Ecto neural progenitor cell (in vitro differentiated cells): ENCODE results near the gene LINC01488.

Experiments used
- DNase-seq: peaks from one replicate; pipeline ENCODE4 v3.0.0-alpha.2; 2018; ENCODE audit warnings: low spot score

LINC01488 gene

DNA sequence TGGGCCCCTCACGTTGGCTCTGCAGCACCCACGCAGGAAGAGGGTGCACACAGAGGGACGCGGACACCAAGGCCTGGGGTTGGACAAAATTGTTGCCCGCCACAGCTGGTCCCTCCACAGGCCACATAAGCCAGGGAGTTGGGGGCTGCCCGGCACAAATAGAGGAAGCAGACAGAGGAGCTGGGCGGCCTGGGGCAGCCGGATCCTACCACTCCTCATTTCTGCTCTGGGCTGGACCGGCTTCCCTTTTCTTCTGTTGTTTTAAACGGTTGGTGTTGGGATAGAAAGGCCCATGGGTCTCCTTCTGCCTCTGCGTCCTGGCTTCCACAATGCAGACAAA lies 36.4 kb upstream of the LINC01488 start:
- DNase-seq, result no peak

DNA sequence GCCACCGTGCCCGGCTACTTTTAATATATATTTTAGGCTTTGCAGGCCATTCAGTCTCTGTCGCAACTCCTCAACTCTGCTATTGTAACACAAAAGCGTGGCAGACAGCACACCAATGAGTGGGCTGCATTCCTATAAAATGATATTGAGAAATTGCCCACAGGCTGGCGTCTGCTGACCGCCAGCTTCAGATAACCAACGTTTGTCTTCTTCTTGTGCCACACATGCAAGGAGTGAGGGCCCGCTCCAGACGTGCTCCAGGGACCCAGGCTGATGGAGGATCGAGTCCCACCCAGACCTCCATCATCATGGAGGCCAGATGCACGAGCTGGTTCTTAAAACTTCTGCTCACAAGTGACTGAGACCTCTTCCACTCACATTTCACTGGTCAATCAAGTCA lies 35.4 kb upstream of the LINC01488 start:
- DNase-seq, result no peak

DNA sequence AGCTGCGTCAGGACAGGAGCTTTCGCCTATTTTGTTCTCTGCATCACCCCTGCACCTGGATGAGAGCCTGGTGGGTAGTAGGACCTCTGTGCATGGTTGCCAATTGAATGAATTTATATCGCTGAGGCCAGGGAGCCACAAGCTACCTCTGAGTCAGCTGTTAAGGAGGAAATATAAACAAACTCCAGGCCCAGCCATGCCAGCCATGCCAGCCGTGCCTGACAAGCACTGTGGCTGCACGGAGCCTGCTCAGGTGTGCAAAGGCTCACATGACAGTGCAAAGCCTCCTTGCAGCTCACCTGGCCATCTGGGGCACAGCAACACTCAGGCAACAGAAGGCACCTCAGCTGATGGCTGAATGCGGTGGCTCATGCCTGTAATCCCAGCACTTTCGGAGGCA lies 33.7 kb upstream of the LINC01488 start:
- DNase-seq, result no peak

DNA sequence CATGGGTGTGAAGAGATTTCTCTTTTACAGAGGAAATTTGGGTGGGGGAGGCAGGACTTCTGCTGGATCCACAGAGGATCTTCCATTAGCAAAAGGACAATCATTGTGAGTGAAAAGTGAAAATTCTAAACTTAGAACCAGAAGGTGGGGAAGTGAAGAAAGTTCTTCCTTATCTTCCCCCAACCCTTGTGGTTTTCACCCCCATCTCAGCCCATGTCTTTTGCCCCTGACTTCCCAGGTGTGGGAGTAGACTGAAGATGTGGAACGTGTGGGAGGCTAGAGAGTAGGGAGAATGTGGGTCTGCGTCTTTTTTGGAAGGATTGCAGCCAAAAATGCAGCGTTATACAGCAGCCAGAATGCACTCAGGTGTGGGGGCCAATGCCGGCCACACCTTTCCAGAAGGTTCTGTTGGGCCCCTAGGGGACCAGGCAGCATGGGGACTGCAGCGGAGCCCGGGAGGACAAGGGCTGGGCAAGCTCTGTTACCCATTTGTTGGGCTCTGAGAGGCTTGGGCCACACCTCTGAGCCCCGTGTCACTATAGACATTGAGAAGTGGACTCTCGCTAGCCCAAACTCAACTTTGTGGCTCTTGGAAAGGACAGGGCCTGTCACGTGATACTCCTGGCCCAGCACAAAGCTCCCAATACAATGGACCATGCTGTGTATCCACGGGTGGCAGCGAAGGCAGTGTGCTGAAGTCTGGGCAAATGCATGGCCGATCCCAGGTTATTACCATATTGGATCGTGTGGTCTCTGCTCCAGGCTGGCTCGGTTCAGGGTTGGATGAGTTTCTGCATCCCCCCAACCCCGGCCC lies 32.8 kb upstream of the LINC01488 start:
- no peak for DNase-seq

DNA sequence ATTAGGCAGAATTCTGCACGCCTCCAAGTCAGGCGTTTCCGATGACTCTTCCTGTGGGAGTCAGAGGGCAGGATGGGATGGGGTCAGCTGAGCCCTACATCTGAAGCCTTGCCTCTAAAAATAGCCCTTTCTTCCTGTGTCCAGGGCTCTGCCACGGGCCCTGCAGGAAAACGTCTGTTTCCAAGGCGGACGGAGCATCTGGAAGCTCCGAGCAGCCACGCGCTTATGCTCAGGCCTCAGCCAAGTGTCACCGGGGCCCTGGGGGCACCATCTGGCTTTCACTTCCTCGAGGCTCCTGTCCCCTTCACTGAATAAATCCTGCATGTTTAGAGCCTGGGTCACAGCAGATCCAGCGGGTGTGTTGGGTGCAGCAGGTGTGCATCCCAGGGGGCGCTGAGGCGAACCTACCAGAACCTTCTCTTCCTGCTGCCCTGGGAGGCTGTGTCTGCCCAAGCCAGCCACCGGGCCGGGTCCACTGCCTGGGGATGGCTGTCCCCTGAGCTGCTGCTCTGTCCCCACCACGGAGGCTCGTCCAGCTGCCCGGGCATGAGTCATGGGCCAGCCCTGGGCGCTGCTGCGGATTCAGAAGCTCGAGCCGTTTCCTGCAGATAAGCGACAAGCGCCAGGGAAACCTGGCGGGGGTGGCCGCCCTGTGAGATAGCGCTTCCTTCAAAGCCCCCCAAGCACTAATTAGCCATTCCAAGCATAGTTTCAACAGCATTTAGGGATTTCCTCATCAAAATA lies 32.0 kb upstream of the LINC01488 start:
- no peak for DNase-seq

DNA sequence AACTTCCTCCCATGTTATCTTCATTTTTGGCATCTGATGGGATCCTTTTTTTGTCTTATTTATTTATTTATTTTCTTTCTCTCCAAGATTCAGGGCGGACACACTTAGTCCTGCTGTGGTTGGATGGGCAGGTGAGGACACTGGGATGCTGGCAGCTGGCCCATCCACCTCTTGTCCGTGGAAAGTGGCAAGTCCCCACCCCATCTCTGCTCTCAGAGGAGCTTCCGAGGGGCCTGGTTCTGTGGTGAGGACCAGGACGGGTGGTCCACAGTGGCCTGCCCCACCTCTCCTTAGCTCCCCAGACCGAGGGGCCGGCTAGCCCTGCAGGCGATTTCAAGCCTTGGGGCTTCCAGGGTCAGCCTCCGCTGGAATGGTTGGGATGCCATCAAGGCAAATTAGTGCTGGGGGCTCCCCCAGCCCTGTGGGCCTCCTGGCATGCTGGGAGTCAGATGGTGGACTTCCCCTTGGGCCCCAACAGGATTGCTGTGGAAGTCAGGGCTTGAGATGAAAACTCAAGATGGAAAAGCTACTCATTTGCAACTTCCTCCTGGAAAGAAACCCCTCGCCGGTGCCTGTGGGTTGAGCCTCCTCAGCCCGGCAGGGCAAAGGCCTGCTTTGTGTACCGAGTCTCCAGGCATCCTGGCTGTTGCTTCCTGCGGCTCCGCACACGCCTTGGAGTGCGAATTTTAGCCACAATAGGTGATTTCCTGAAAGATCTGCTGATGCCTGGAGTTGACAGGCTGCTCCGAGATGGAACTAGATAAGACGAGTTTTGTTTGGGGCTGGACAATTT lies 31.2 kb upstream of the LINC01488 start:
- DNase-seq, result no peak

DNA sequence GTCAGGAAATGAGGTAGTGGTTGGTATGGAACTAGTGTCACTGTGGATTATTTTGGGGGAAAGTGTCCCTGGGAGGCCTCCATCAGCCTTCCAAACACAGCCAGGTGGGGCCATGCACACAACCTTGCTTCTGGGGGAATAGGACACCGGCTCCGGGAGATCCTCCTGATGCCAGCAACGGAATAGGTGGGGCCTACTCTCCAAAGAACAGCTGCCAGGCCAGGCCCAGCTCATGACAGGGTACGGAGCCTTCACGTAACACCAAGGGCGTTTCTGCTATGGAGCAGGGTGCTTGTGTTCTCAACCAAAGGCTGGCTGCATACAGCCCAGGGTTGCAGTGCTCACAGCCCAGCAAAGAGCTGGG lies 30.6 kb upstream of the LINC01488 start:
- no peak for DNase-seq

DNA sequence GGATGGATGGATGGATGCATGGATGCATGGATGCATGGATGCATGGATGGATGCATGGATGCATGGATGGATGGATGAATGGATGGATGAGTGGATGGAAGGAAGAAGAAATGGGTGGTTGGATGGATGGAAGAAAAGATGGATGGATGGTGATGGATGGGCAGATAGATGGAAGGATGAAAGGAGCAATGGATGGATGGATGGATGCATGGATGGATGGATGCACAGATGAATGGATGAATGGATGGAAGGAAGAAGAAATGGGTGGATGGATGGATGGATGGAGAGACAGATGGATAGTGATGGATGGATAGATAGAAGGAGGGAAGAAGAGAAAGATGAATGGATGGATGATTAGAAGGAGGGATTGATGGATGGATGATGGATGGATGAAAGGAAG lies 30.2 kb upstream of the LINC01488 start:
- DNase-seq, result no peak

DNA sequence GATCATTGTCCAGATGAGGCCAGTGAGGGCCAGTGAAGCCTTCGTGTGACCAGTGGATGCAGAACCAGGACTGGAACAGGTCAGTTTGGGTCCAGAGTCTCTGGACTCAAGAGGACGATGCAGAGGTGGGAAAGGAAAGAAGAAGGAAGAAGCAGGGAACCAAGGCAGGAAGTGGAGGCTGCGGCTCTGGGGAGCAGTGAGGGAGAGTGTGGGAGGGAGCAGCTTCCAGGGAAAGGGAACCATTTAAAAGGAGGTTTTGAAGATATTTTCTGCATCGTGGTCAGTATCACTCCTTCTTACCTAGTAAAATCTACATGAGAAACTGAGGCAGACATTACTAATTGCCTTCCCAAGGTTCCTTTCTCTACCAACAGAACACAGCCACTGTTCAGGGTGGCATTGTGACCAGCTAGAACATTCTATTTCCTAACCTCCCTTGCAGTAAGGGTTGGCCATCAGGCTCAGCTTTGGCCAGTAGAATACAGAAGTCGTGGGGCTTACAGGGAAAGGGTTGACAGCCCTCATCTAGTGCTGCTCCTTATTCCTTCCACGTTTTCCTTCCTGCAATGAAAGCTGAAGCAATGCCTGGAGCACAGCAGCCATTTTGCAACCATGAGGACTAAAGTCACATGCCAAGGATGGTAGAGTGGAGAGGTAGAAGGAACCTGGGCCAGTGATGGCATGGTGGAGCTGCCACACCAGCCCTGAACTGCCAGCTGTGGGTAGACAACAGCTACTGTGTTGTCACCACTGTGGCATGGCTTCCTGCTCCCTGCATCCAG lies 29.1 kb upstream of the LINC01488 start:
- DNase-seq, result no peak

DNA sequence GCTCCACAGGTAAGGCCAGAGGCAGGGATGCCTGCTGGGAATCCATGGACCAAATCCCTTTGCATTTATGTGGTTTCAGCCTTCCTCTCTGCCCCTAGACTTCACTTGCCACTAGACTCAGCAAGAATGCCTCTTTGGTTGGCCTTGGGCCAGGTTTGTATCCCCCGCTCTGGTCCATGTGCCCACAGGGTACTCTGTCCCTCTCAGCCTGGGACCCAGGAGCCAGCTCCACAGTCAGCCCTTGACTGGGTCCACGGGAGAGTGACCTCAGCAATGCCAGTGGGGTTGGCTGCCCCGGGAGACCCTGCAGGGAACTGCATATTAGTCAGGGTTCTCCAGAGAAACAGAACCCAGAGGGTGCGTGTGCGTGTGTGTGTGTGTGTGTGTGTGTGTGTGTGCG lies 28.3 kb upstream of the LINC01488 start:
- DNase-seq, result no peak

DNA sequence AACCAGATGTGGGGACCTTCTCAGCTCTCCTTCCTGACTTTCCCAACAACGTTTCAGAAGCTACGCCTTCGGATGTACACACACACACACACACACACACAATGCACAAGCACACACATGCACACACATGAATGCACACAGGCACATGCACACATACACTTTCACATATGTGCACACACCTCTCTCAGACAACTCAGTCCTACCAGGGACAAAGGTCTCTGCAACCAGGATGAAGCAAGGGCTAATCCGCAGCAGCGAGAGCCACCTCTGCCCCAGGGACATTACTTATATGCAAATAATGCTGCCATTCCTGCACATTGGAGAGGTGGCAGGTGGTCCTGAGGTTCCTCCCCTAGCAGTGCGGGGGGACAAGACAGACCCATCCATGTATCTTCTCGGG lies 27.4 kb upstream of the LINC01488 start:
- DNase-seq, result no peak

DNA sequence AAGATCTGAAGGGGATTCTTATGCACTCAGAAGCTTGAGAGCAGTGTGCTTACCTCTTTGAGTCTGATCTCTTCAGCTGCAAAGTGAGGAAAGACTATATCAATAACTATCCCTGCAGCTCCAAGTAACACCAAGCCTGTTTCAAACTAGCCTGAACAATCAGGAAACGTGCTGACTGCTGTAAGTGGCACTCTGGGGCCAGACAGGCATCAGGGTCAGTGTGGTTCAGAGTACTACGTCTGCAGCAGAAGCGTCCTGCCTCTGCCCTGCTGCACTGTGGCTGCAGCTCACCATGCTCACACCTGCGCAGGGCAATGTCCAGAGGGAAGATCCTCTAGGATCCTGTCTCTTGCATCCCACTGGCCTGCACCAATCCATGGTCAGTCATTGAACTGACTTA lies 25.5 kb upstream of the LINC01488 start:
- no peak for DNase-seq

DNA sequence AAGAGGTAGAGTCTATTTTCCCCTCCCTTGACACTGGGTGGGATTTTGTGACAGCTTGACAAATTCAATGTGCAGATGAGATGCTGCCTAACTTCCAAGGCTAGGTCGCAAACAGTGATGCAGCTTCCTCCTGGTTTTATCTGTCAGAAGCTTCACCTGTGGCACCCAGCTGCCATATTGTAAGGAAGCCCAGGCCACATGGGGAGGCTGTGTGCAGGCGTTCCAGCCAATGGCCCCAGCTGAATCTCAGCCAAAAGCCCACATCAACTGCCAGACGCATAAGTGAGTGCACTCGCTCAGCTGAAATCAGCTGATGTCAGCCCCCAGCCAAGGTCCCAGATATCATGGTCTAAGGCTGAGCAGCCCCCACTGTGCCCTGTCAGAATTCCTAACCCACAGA lies 24.8 kb upstream of the LINC01488 start:
- no peak for DNase-seq

DNA sequence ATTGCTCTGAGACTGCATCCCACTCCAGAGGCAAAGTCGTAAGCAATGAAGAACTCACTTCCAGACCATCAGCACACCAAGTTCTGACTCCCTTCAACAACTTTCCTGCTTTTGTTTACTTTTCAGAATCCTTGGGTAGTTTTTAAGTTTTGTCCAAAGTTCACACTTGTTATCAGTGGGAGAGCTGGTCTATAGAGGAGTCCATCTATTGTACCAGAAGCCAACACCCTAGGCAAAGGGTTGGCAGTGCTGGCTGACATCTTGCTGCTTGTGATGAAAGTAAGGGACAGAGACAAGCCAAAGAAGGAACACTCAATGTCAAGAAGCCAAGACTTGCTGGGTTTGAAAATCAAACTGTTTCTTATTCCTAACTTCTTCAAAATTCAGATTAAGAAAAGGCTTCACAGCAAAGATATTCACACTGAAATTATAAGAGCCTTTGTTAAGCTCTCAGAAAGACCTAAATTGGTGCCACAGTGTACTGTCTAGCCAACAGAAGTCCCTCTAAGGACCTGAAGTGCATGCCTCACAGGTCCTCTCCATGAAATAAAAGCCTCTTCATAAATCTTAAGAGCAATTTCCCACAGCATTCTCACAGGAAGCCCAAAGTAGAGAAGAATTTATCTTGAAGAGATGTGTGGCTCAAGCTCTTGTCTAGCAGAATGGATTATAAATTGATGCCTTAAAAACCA lies 21.5 kb upstream of the LINC01488 start:
- no peak for DNase-seq

DNA sequence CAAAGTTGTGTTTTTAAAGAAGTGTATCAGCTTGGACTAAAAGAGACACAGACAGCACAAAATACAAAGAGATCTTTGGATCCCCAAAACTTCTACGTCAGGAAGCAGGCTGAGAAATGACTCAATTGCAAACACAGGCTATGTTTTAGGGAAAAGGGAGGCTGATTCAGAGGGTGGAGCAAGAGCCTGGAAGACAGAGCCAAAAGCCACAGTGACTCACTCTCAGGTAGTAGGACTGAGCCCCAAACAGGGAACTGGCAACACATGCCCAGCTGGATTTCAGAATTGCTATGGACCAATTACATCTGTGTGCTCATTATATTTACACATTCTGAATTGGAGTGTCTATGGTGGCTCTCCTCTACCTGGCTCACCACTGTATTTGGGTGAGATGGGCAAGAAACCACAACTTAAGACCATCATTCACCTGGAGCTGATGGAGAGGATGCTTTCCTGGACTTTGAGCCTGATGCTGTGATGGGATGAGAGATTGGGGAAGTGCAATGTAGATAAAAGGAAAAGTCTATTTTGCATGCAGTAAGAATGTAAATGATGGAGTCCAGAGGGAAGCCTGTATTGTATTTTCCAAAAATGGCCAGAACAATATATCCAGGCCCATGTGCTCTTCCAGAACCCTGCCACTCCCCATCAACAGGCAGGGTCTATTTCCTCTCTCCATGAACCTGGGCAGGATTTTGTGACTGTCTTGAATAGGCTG lies 20.8 kb upstream of the LINC01488 start:
- DNase-seq, result no peak

DNA sequence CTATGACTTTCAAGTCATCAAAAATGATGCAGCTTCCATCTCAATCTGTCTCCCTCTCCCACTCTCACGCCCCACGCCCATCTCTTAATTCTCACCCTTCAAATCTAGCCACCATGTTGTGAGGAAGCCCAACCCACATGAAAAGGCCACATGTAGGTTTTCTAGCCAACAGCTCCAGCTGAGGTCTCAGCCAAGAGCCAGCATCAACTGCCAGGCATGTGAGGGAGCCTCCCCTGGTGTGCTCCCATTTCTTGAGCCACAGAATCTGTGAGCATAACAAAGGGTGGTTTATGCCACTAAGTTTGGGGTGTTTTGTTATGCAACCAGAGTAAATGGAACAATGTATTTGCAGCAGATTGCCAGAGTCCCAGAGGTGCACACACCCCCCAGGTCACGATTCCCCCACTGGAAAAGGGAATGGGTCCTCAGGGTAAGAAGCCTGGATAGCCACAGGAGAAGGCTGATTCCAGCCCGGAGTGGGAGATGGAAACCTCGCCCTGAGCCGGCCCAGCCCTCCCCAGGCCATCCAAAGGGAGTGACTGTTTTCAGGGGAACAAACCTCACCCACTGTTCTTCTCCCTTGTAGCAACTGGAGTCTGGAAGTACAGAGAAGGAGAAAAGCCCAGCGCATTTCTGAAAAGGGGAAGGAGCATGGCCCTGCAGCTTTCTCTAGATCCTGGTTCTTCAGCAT lies 20.0 kb upstream of the LINC01488 start:
- no peak for DNase-seq

DNA sequence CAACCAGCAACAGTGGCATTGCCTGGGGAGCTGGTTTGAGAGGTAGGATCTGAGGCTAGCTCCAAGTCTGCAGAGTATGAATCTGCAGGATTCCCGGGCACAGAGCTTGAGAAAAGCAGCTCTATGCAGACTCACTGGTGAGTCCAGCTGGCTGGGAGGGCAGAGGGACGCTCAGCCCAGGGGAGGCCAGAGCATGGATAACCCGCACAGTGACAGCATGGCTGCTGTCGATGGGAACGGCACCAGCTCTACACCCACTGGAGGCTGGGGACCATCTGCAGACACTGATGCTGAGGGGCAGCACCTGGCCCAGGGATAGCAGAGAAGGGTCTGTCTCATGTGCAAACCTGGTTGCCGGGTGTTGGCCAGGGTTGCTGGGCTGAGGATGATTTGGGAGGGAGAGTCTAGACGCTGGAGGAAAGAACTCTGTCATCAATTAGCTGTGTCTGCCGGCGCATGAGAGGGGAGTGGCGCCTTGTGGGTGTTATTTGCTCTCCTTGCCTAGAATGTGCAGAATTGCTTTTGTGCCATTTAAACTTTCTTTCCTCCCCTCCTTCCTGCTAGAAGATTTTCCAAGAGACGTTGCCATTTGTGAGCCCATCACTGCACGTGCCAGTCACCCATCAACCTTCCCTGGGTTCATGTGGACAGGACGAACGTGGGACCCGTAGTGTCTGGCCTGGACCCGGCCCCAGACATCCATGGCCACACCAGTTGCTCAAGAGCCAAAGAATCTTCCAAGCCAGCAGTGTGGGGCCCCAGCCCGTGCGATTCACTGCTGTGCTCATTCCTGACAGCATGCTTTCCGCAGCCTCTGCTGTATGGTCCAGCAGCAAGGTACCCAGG lies 19.1 kb upstream of the LINC01488 start:
- DNase-seq, result no peak

DNA sequence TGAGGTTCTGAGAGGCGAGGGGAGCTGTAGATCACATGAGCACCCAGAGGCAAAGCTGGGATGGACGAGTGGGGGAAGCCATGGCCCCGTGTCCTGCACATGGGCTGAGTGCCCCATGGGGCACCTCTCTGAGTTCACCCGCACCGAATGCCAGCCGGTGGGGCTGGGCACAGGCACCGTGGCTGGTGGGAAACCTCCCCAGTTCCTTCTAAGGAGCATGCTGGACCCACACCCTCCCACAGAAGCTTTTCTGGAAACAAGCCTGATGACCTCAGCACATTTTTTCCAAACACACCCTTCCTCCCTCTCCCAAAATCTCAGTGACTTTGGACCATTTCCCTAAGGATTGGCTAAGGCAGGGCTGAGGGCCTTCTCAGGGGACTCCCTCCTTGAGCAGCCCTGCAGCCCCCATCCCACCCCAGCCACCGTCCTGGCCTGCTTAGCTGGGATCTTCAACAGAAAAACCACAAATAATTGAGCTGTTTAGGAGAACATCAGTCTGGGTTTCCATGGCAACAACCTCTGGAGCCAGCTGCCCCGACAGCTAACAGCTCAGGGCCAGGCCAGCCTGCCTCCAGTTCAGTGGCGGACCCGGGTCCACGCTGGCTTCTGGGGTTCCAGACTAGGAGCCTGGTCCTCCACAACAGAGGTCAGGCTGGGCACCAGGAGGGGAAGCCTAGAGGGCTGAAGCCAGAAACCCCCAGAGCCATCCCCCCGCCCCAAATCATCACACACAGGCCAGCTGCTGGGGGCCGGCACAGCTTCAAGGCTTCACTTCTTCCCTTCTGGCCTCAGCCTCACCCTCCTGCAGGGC lies 18.1 kb upstream of the LINC01488 start:
- peak; percentile 73 for DNase-seq
